ENCODE measurements around the gene OR1Q1.
"Not testable (repeated sequence)": the region's sequence is repeated elsewhere in the genome, so short reads cannot be mapped to it uniquely, and the experiment has no call there.

The OR1Q1 gene, protein sequence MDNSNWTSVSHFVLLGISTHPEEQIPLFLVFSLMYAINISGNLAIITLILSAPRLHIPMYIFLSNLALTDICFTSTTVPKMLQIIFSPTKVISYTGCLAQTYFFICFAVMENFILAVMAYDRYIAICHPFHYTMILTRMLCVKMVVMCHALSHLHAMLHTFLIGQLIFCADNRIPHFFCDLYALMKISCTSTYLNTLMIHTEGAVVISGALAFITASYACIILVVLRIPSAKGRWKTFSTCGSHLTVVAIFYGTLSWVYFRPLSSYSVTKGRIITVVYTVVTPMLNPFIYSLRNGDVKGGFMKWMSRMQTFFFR

DNA sequence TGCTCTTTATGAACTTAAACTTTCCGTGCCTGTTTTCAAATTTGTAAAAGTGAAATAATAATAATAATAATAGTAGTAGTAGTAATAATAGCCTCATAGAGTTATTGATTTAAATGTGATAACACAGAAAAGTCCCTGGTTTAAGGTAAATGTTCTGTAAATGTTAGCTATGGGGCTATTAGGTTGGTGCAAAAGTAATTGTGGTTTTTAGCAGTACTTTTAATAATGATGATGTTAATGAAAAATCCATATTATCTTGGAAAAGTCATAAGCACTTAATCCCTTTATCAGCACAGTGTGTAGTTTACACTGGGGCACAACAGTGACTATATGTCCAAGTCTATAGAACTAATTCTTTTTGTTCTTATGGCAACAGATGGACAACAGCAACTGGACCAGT is at the start of gene OR1Q1:
Gene OR1Q1 (plus strand): TSS at position 377 of the 400 bp plus-strand sequence. CDS start 0 bp downstream, at position 377.
- Histone ChIP-seq H3K9ac (ENCODE audit: low read depth, low read length) (no peak within 1 kb of the TSS), H3K27me3 (ENCODE audit: control insufficient read depth, insufficient read depth, low read length) (no peaks in the 10 kb centered on the region), H3K9me3 (ENCODE audit: control insufficient read depth, insufficient read depth, low read length) (peaks cover 12% of the 10 kb centered on the region), H3K36me3 (ENCODE audit: control insufficient read depth, insufficient read depth, low read length) (no peaks in the 10 kb centered on the region), H3K4me1 (ENCODE audit: control insufficient read depth, insufficient read depth, low read length) (no peaks in the 10 kb centered on the region), H3K4me3 (ENCODE audit: low read depth, low read length) (no peak within 1 kb of the TSS)

DNA sequence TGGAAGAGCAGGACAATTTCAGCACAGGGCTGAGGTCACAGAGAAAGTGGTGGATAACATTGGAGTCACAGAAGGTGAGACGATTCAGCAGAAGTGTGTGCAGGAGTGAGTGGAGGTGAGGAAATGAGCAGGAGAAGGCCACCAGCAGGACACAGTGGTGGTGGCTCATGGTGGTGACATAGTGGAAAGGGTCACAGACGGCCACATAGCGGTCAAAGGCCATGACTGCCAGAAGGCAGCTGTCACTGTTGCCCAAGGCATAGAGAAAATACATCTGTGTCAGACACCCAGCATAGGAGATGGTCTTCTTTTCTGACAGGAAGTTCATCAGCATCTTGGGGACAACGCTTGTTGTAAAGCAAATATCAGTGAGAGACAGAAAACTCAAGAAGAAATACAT is 46.6 kb upstream of the OR1Q1 start:
- peaks cover 9% of the 10 kb centered on the region for H3K9me3 ChIP-seq (ENCODE audit: control insufficient read depth, insufficient read depth, low read length)

DNA sequence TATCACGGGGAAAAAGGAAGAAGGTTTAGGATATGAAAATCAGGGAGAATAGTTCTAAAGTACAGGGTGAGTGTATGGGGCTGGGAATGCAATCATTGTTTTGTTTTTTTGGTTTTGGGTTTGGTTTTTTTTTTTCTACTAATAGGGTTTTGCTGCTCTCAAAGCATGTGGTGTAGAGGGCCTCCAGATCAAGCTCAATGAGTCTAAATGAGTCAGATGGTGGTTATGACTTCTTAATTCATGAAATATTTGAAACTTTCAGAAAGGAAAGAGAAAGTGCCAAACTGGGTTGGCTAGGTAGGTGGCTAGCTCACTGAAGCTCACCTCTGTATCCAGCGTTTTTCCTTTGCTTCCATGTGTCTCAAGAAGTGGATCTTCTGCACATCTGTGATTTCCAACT is 42.1 kb upstream of the OR1Q1 start:
- no peaks in the 10 kb centered on the region for H3K36me3 ChIP-seq (ENCODE audit: control insufficient read depth, insufficient read depth, low read length)
- no peak overlapping the region for H3K9ac ChIP-seq (ENCODE audit: low read depth, low read length)
- H3K4me3 ChIP-seq (ENCODE audit: low read depth, low read length) = no peak overlapping the region
- H3K4me1 ChIP-seq (ENCODE audit: control insufficient read depth, insufficient read depth, low read length) = no peaks in the 10 kb centered on the region
- peaks cover 6% of the 10 kb centered on the region for H3K9me3 ChIP-seq (ENCODE audit: control insufficient read depth, insufficient read depth, low read length)
- no peaks in the 10 kb centered on the region for H3K27me3 ChIP-seq (ENCODE audit: control insufficient read depth, insufficient read depth, low read length)

More for the DNA sequence above, 46.6 kb upstream of the OR1Q1 start:
- Histone ChIP-seq H3K36me3 (ENCODE audit: control insufficient read depth, insufficient read depth, low read length) (no peaks in the 10 kb centered on the region), H3K4me3 (ENCODE audit: low read depth, low read length) (no peak overlapping the region), H3K27me3 (ENCODE audit: control insufficient read depth, insufficient read depth, low read length) (no peaks in the 10 kb centered on the region), H3K4me1 (ENCODE audit: control insufficient read depth, insufficient read depth, low read length) (no peaks in the 10 kb centered on the region), H3K9ac (ENCODE audit: low read depth, low read length) (no peak overlapping the region)

DNA sequence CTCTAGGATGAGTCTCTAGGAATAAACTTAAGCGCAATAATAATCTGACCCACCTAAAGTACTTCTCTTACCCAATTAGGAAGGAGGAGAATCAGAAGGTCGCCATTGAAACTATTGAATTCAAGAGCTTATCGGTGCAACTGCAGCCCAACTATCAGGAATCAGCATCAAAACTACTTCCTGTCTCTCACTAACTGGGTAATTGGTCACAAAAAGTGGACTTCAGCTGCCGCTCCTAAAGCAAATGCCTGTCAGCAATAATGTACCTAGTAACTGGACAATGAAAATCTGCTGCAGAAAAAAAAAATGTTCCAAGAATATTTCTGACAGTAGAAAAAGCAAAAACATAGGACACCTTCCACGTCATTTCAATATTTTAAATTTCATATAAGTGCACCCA is 34.7 kb upstream of the OR1Q1 start:
- no peaks in the 10 kb centered on the region for H3K36me3 ChIP-seq (ENCODE audit: control insufficient read depth, insufficient read depth, low read length)
- H3K9me3 ChIP-seq (ENCODE audit: control insufficient read depth, insufficient read depth, low read length) = no peaks in the 10 kb centered on the region
- H3K9ac ChIP-seq (ENCODE audit: low read depth, low read length) = no peak overlapping the region
- H3K4me3 ChIP-seq (ENCODE audit: low read depth, low read length) = no peak overlapping the region
- H3K27me3 ChIP-seq (ENCODE audit: control insufficient read depth, insufficient read depth, low read length) = no peaks in the 10 kb centered on the region
- no peaks in the 10 kb centered on the region for H3K4me1 ChIP-seq (ENCODE audit: control insufficient read depth, insufficient read depth, low read length)

DNA sequence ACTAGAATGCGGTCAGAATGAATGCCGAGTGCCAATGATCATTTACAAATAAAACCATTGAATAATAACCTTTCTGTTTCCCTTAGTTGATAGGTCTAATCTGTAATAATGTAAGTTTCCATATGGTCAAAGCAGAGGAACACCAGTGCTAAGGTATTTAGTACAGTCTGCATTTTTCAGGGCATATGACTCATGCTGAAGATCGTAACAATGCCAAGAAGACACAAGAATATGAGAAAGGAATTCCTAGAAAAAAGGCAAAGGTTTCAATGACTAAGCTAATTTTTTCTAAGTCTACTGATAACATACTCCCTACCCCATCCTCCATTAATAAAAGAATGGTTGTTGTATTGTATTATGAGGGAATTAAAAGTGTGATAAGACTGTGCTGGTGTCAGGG is 34.2 kb upstream of the OR1Q1 start:
- H3K27me3 ChIP-seq (ENCODE audit: control insufficient read depth, insufficient read depth, low read length) = no peaks in the 10 kb centered on the region
- no peaks in the 10 kb centered on the region for H3K36me3 ChIP-seq (ENCODE audit: control insufficient read depth, insufficient read depth, low read length)
- H3K4me3 ChIP-seq (ENCODE audit: low read depth, low read length) = no peak overlapping the region
- H3K4me1 ChIP-seq (ENCODE audit: control insufficient read depth, insufficient read depth, low read length) = no peaks in the 10 kb centered on the region
- no peaks in the 10 kb centered on the region for H3K9me3 ChIP-seq (ENCODE audit: control insufficient read depth, insufficient read depth, low read length)
- H3K9ac ChIP-seq (ENCODE audit: low read depth, low read length) = no peak overlapping the region

DNA sequence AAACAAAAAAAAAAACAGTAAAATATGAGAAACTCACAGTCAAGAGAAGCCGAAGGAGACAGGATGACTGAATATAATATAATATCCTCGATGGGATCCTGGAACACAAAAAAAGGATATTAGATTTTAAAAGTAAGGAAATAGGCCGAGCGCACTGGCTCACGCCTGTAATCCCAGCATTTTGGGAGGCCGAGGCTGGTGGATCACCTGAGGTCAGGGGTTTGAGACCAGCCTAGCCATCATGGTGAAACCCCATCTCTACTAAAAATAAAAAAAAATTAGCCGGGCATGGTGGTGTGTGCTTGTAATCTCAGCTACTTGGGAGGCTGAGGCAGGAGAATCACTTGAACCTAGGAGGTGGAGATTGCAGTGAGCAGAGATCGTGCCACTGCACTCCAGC is 31.3 kb upstream of the OR1Q1 start, which contains the start of gene OR1L8:
Gene OR1L8 (minus strand): TSS at position 101 of the 400 bp plus-strand sequence. CDS start 14,907 bp downstream, outside the sequence.
- H3K27me3 ChIP-seq (ENCODE audit: control insufficient read depth, insufficient read depth, low read length); H3K4me1 ChIP-seq (ENCODE audit: control insufficient read depth, insufficient read depth, low read length); H3K4me3 ChIP-seq (ENCODE audit: low read depth, low read length); H3K36me3 ChIP-seq (ENCODE audit: control insufficient read depth, insufficient read depth, low read length); H3K9ac ChIP-seq (ENCODE audit: low read depth, low read length); H3K9me3 ChIP-seq (ENCODE audit: control insufficient read depth, insufficient read depth, low read length): not testable (repeated sequence)

DNA sequence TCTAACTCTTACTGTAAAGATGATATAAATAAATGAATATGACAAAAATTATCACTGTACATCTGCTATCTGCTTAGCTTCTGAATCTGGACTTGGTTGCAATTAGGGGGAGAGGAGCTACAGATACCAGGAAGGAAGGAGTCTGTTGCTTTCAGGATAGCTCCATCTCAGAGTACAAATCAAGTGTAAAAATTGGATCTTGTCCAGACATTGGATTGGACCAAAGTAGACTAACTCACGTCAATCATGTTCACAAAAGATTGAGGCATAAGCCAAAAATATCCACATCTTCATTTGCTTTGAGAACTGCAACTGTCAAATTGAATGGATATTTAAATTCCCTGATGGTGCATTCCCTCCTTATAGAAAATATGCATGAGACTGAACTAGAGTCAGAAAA is 8.8 kb upstream of the OR1Q1 start:
- Histone ChIP-seq H3K27me3 (ENCODE audit: control insufficient read depth, insufficient read depth, low read length) (no peaks in the 10 kb centered on the region), H3K36me3 (ENCODE audit: control insufficient read depth, insufficient read depth, low read length) (no peaks in the 10 kb centered on the region), H3K9me3 (ENCODE audit: control insufficient read depth, insufficient read depth, low read length) (peaks cover 2% of the 10 kb centered on the region), H3K9ac (ENCODE audit: low read depth, low read length) (no peak overlapping the region), H3K4me3 (ENCODE audit: low read depth, low read length) (no peak overlapping the region), H3K4me1 (ENCODE audit: control insufficient read depth, insufficient read depth, low read length) (no peaks in the 10 kb centered on the region)

DNA sequence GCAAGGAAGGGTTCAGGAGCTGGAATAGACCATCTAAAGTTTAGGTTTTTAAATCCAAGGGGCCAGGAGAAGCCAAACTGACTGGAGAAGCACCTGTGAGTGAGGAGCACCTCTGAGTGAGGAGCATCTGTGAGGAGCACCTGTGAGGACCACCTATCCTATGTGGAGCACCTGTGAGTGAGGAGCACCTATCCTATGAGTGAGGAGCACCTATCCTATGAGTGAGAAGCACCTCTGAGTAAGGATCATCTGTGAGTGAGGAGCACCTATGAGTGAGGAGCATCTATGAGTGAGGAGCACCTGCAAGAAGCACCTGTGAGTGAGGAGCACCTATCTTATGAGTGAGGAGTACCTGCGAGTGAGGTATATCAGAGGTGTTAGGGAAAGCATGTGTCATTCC is 8.0 kb upstream of the OR1Q1 start:
- no peak overlapping the region for H3K9ac ChIP-seq (ENCODE audit: low read depth, low read length)

DNA sequence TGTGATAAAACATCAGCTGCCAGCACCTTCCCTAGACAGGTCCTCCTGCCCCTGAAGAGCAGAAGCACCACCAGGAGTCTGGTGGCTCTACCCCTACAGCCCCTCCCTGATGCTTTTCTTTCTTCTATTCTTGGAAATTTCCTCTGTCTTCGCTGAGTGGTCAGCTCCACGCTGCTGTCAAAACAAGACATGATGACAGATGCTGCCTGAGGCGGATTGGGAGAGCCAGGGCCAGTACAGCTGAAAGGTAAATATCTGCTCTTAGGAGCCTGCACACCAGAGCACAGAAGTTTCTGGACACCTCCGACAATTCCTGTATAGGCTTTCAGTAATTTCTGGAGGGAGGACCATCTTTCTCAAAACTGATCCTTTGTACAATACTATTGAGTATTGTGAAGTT is 4.7 kb upstream of the OR1Q1 start:
- Histone ChIP-seq H3K4me3 (ENCODE audit: low read depth, low read length) (no peak overlapping the region), H3K4me1 (ENCODE audit: control insufficient read depth, insufficient read depth, low read length) (no peaks in the 10 kb centered on the region), H3K36me3 (ENCODE audit: control insufficient read depth, insufficient read depth, low read length) (no peaks in the 10 kb centered on the region), H3K27me3 (ENCODE audit: control insufficient read depth, insufficient read depth, low read length) (no peaks in the 10 kb centered on the region), H3K9me3 (ENCODE audit: control insufficient read depth, insufficient read depth, low read length) (peaks cover 11% of the 10 kb centered on the region), H3K9ac (ENCODE audit: low read depth, low read length) (no peak overlapping the region)

More for the DNA sequence above, 8.0 kb upstream of the OR1Q1 start:
- no peak overlapping the region for H3K4me3 ChIP-seq (ENCODE audit: low read depth, low read length)
- no peaks in the 10 kb centered on the region for H3K27me3 ChIP-seq (ENCODE audit: control insufficient read depth, insufficient read depth, low read length)
- H3K4me1 ChIP-seq (ENCODE audit: control insufficient read depth, insufficient read depth, low read length) = no peaks in the 10 kb centered on the region
- H3K36me3 ChIP-seq (ENCODE audit: control insufficient read depth, insufficient read depth, low read length) = no peaks in the 10 kb centered on the region
- H3K9me3 ChIP-seq (ENCODE audit: control insufficient read depth, insufficient read depth, low read length) = peaks cover 7% of the 10 kb centered on the region

DNA sequence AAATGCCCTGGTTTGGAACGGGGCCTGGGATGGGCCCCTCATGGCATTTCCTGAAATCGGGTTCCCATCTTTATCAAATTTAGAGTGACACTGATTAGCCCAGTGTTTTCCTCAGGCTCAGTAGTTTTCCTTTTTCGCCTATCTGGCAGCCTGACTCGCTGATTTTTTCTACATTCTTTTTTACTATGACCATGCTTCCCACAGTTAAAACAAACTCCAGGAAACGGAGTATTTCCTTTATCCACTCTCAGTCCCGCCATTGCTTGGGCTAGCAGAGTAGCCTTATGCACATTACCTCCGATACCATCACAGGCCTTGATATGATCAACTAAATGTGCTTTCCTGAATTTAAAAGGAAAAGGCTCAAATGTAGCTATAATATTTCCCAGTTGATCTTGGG is 5.5 kb downstream of the OR1Q1 start:
- Histone ChIP-seq H3K4me1 (ENCODE audit: control insufficient read depth, insufficient read depth, low read length) (no peaks in the 10 kb centered on the region), H3K4me3 (ENCODE audit: low read depth, low read length) (no peak overlapping the region), H3K36me3 (ENCODE audit: control insufficient read depth, insufficient read depth, low read length) (no peaks in the 10 kb centered on the region), H3K27me3 (ENCODE audit: control insufficient read depth, insufficient read depth, low read length) (no peaks in the 10 kb centered on the region), H3K9ac (ENCODE audit: low read depth, low read length) (no peak overlapping the region), H3K9me3 (ENCODE audit: control insufficient read depth, insufficient read depth, low read length) (peaks cover 7% of the 10 kb centered on the region)

DNA sequence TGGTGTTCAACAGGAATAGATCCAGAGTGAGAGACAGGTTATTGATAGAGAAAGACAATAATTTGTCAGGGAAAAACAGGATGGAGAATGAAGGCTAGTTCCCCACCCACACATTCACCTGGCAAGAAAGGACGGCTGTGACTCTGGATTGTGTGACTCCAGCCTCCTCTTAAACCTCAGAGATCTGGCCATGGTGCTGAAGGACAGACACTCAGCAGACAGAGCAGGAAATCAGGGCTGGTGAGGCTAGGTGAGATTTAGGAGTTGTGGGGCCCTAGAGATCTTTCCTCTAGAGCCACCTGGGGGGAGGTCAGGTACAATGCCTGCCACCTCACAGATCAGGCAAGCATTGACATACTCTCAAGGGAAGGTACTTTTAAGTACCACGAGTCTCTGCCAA is 27.7 kb downstream of the OR1Q1 start:
- Histone ChIP-seq H3K27me3 (ENCODE audit: control insufficient read depth, insufficient read depth, low read length) (no peaks in the 10 kb centered on the region), H3K9ac (ENCODE audit: low read depth, low read length) (no peak overlapping the region), H3K36me3 (ENCODE audit: control insufficient read depth, insufficient read depth, low read length) (no peaks in the 10 kb centered on the region), H3K9me3 (ENCODE audit: control insufficient read depth, insufficient read depth, low read length) (peaks cover 6% of the 10 kb centered on the region), H3K4me1 (ENCODE audit: control insufficient read depth, insufficient read depth, low read length) (no peaks in the 10 kb centered on the region), H3K4me3 (ENCODE audit: low read depth, low read length) (no peak overlapping the region)

DNA sequence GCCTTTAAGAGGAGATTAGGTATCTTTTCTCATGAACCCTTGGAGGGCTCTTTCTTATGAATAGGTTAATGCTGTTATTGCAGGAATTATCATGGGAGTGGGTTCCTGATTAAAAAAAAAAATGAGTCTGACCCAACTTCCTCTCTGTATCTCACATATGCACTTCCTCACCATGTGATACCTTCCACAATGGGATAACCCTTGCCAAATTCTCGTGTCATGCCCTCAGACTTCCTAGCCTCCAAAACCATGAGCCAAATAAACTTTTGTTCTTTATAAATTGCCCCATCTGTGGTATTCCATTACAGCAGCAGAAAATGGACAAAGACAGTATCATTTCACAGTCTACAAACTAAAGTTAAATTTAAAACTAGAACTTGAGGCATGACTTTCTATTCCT is 41.8 kb downstream of the OR1Q1 start:
- H3K4me3 ChIP-seq (ENCODE audit: low read depth, low read length) = no peak overlapping the region
- no peaks in the 10 kb centered on the region for H3K4me1 ChIP-seq (ENCODE audit: control insufficient read depth, insufficient read depth, low read length)
- no peaks in the 10 kb centered on the region for H3K36me3 ChIP-seq (ENCODE audit: control insufficient read depth, insufficient read depth, low read length)
- H3K9me3 ChIP-seq (ENCODE audit: control insufficient read depth, insufficient read depth, low read length) = peaks cover 5% of the 10 kb centered on the region
- H3K9ac ChIP-seq (ENCODE audit: low read depth, low read length) = no peak overlapping the region
- no peaks in the 10 kb centered on the region for H3K27me3 ChIP-seq (ENCODE audit: control insufficient read depth, insufficient read depth, low read length)

All from iPS-15b (cell line).